Osteocyte (in vitro differentiated cells): Measurements from ENCODE around the gene ABCC12. TPM values are rescaled to one million over a fixed set of nuclear protein-coding genes. Genes with fewer than 3 reads are reported as not detected.

ENCODE experiments used
- DNase-seq: peaks from one replicate; pipeline ENCODE4 v3.0.0; 2021; ENCODE audit warnings: mixed read lengths; ENCODE audit not compliant: unreplicated experiment; ENCODE audit errors: extremely low spot score
- H3K27ac Mint-ChIP-seq: one replicate; pipeline ENCODE4 v1.8.0; 2021; ENCODE audit warnings: mild to moderate bottlenecking, mixed read lengths; ENCODE audit not compliant: unreplicated experiment
- H3K27me3 Mint-ChIP-seq: one replicate; pipeline ENCODE4 v1.8.0; 2021; ENCODE audit warnings: mixed read lengths; ENCODE audit not compliant: unreplicated experiment
- H3K36me3 Mint-ChIP-seq: one replicate; pipeline ENCODE4 v1.8.0; 2021; ENCODE audit warnings: mixed read lengths; ENCODE audit not compliant: unreplicated experiment
- H3K4me1 Mint-ChIP-seq: one replicate; pipeline ENCODE4 v1.8.0; 2021; ENCODE audit warnings: mixed read lengths; ENCODE audit not compliant: unreplicated experiment
- H3K4me3 Mint-ChIP-seq: one replicate; pipeline ENCODE4 v1.8.0; 2021; ENCODE audit warnings: mild to moderate bottlenecking, moderate library complexity, mixed read lengths; ENCODE audit not compliant: unreplicated experiment
- H3K9me3 Mint-ChIP-seq: one replicate; pipeline ENCODE4 v1.8.0; 2021; ENCODE audit warnings: mixed read lengths; ENCODE audit not compliant: unreplicated experiment
- CTCF ChIP-seq: fragments of 200-600 bp; sonication (generic); IDR thresholded peaks from 2 replicates; pipeline ENCODE4 v1.5.0; 2021; ENCODE audit warnings: antibody characterized with exemption, mild to moderate bottlenecking, moderate library complexity
- total RNA-seq: library from RNA; stranded (reverse); gene quantifications from 2 replicates; pipeline ENCODE4 v1.2.1, GENCODE V29; 2021

Gene ABCC12
- total RNA-seq, 1 donor from 2014 or later = not detected

GRCh38 chr16:48157794-48158193 is 2.0 kb upstream of the ABCC12 start:
- H3K4me3 Mint-ChIP-seq = no peak overlapping the region
- DNase-seq = no peak
- no peak for TF ChIP-seq CTCF
- H3K9me3 Mint-ChIP-seq = no peaks in the 10 kb centered on the region
- H3K27ac Mint-ChIP-seq = no peak overlapping the region
- no peaks in the 10 kb centered on the region for H3K36me3 Mint-ChIP-seq
- H3K27me3 Mint-ChIP-seq = no peaks in the 10 kb centered on the region
- peaks cover 5% of the 10 kb centered on the region for H3K4me1 Mint-ChIP-seq

GRCh38 chr16:48157302-48157701 is 1.5 kb upstream of the ABCC12 start:
- Mint-ChIP-seq H3K4me3 (no peak overlapping the region), H3K4me1 (peaks cover 5% of the 10 kb centered on the region), H3K36me3 (no peaks in the 10 kb centered on the region), H3K9me3 (no peaks in the 10 kb centered on the region), H3K27me3 (no peaks in the 10 kb centered on the region), H3K27ac (no peak overlapping the region)
- TF ChIP-seq CTCF = no peak
- DNase-seq = no peak

GRCh38 chr16:48156790-48157209 is 1.0 kb upstream of the ABCC12 start:
- Mint-ChIP-seq H3K27me3 (no peaks in the 10 kb centered on the region), H3K27ac (no peak overlapping the region), H3K4me1 (peaks cover 5% of the 10 kb centered on the region), H3K36me3 (no peaks in the 10 kb centered on the region), H3K9me3 (no peaks in the 10 kb centered on the region), H3K4me3 (no peak overlapping the region)
- peak; percentile 98 for TF ChIP-seq CTCF
- peak; percentile 95 for DNase-seq

GRCh38 chr16:48153774-48154173 is 2.0 kb downstream of the ABCC12 start:
- no peak for DNase-seq
- no peak for TF ChIP-seq CTCF
- Mint-ChIP-seq H3K27ac (no peak overlapping the region), H3K4me1 (peaks cover 5% of the 10 kb centered on the region), H3K27me3 (no peaks in the 10 kb centered on the region), H3K9me3 (no peaks in the 10 kb centered on the region), H3K36me3 (no peaks in the 10 kb centered on the region), H3K4me3 (no peak overlapping the region)

GRCh38 chr16:48152226-48152625 is 3.6 kb downstream of the ABCC12 start:
- no peak overlapping the region for H3K27ac Mint-ChIP-seq
- no peak for DNase-seq
- H3K4me3 Mint-ChIP-seq = no peak overlapping the region
- H3K4me1 Mint-ChIP-seq = no peaks in the 10 kb centered on the region
- TF ChIP-seq CTCF = no peak
- no peaks in the 10 kb centered on the region for H3K27me3 Mint-ChIP-seq
- no peaks in the 10 kb centered on the region for H3K9me3 Mint-ChIP-seq
- H3K36me3 Mint-ChIP-seq = peaks cover 1% of the 10 kb centered on the region
